ENCODE results near the gene NSA2.

DNA sequence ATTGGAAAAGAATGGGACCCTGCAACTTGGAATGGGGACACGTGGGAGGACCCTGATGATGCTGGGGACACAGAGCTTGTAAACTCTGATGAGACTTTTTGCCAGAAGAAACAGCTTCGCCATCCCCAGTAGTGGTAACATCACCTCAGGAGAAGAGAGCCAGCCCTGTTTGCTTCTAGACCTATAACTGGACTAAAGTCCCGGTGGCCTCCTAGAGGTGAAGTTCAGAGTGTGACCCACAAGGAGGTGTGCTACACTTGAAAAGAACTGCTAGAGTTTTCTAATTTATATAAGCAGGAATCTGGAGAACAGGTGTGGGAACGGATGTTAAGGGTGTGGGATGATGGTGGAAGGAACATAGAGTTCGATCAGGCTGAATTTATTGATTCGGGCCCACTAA is 19.8 kb downstream of the NSA2 start:
- TF ChIP-seq POLR2A (IDR thresholded peaks at IDR 0.05), result no peak
- TF ChIP-seq, protein P1, sequence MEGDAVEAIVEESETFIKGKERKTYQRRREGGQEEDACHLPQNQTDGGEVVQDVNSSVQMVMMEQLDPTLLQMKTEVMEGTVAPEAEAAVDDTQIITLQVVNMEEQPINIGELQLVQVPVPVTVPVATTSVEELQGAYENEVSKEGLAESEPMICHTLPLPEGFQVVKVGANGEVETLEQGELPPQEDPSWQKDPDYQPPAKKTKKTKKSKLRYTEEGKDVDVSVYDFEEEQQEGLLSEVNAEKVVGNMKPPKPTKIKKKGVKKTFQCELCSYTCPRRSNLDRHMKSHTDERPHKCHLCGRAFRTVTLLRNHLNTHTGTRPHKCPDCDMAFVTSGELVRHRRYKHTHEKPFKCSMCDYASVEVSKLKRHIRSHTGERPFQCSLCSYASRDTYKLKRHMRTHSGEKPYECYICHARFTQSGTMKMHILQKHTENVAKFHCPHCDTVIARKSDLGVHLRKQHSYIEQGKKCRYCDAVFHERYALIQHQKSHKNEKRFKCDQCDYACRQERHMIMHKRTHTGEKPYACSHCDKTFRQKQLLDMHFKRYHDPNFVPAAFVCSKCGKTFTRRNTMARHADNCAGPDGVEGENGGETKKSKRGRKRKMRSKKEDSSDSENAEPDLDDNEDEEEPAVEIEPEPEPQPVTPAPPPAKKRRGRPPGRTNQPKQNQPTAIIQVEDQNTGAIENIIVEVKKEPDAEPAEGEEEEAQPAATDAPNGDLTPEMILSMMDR (IDR thresholded peaks at IDR 0.05 in 4 of 5, conservative IDR thresholded peaks at IDR 0.05 in 1 of 5), result no peak

Measured in gastrocnemius medialis (tissue), 4 donors.